GM23338 (cell line): ENCODE results near the gene THY1. TPM values are rescaled to one million over a fixed set of nuclear protein-coding genes. Genes with fewer than 3 reads are reported as not detected.

Experiments used
- ATAC-seq: fragments of 200-7000 bp; cut with Tn5 transposase; 3 replicates; pipeline ENCODE4 v1.9.1; 2020
- DNase-seq: peaks from one replicate; pipeline ENCODE4 v3.0.0-alpha.2; 2015; ENCODE audit warnings: low spot score
- H2AFZ ChIP-seq: fragments of 200-600 bp; sonication (generic); 2 replicates; pipeline ENCODE4 v1.8.0; 2016; ENCODE audit warnings: antibody characterized with exemption, mild to moderate bottlenecking, moderate library complexity
- H3F3A ChIP-seq: fragments of 200-600 bp; sonication (generic); replicated peaks from 2 replicates; pipeline ENCODE4 v1.8.0; 2017; ENCODE audit warnings: antibody characterized with exemption, mixed run types, low read depth
- H3K27ac ChIP-seq: fragments of 200-600 bp; sonication (generic); 2 replicates; pipeline ENCODE4 v1.6.1; 2016; ENCODE audit warnings: low read depth
- H3K27me3 ChIP-seq: fragments of 200-600 bp; sonication (generic); 2 replicates; pipeline ENCODE4 v1.8.0; 2016; ENCODE audit warnings: mild to moderate bottlenecking, mixed run types, moderate library complexity; ENCODE audit not compliant: insufficient read depth
- H3K36me3 ChIP-seq: fragments of 200-600 bp; sonication (generic); 2 replicates; pipeline ENCODE4 v1.8.0; 2016; ENCODE audit warnings: mild to moderate bottlenecking; ENCODE audit not compliant: insufficient read depth
- H3K4me1 ChIP-seq: fragments of 200-600 bp; sonication (generic); 2 replicates; pipeline ENCODE4 v1.8.0; 2016; ENCODE audit warnings: mild to moderate bottlenecking, moderate library complexity; ENCODE audit not compliant: insufficient read depth
- H3K4me2 ChIP-seq: fragments of 200-600 bp; sonication (generic); 2 replicates; pipeline ENCODE4 v1.7.1; 2017; ENCODE audit warnings: mixed run types
- H3K4me3 ChIP-seq: fragments of 200-600 bp; sonication (generic); 2 replicates; pipeline ENCODE4 v1.6.1; 2016; ENCODE audit warnings: mixed run types
- H3K79me2 ChIP-seq: fragments of 200-600 bp; sonication (generic); replicated peaks from 2 replicates; pipeline ENCODE4 v1.8.0; 2017; ENCODE audit warnings: mild to moderate bottlenecking; ENCODE audit not compliant: insufficient read depth
- H3K9me2 ChIP-seq: fragments of 200-600 bp; sonication (generic); 2 replicates; pipeline ENCODE4 v1.8.0; 2017; ENCODE audit not compliant: insufficient read depth
- H4K20me1 ChIP-seq: fragments of 200-600 bp; sonication (generic); replicated peaks from 2 replicates; pipeline ENCODE4 v1.8.0; 2017; ENCODE audit warnings: mild to moderate bottlenecking; ENCODE audit not compliant: insufficient read depth
- H3K27ac Mint-ChIP-seq: 2 replicates; pipeline ENCODE4 v1.8.0; 2020; ENCODE audit warnings: inconsistent platforms, mild to moderate bottlenecking, moderate library complexity, mixed read lengths
- H3K27me3 Mint-ChIP-seq: 3 replicates; pipeline ENCODE4 v1.8.0; 2022; ENCODE audit warnings: low read depth, mild to moderate bottlenecking, moderate library complexity, mixed read lengths, inconsistent platforms; ENCODE audit not compliant: insufficient read depth, poor library complexity
- H3K36me3 Mint-ChIP-seq: 3 replicates; pipeline ENCODE4 v1.8.0; 2021; ENCODE audit warnings: low read depth, mild to moderate bottlenecking, inconsistent platforms, moderate library complexity, mixed read lengths
- H3K4me1 Mint-ChIP-seq: 3 replicates; pipeline ENCODE4 v1.8.0; 2020; ENCODE audit warnings: mild to moderate bottlenecking, inconsistent platforms, mixed read lengths
- H3K4me3 Mint-ChIP-seq: 3 replicates; pipeline ENCODE4 v1.8.0; 2021; ENCODE audit warnings: moderate library complexity, mild to moderate bottlenecking, inconsistent platforms, mixed read lengths
- H3K9me3 Mint-ChIP-seq: 3 replicates; pipeline ENCODE4 v1.8.0; 2020; ENCODE audit warnings: moderate library complexity, mild to moderate bottlenecking, inconsistent platforms, mixed read lengths
- CREB1 ChIP-seq: fragments of 250-450 bp; sonication (Bioruptor Pico); IDR thresholded peaks from 2 replicates; pipeline ENCODE4 v1.5.0; 2020; ENCODE audit warnings: low read depth, mild to moderate bottlenecking, moderate library complexity
- CTCF ChIP-seq, 2 experiments: fragments of 200-600 bp in 1 of 2; sonication (generic) in 1 of 2; conservative IDR thresholded peaks; 2 replicates each; pipeline versions ENCODE4 v1.5.1 to v1.6.1; 2016 to 2017; ENCODE audit warnings: antibody characterized with exemption in 2 of 2, low read depth in 2 of 2, mild to moderate bottlenecking in 2 of 2, moderate library complexity in 1 of 2
- ETS1 ChIP-seq: IDR thresholded peaks from 2 replicates; pipeline ENCODE4 v1.6.1; 2016; ENCODE audit warnings: antibody characterized with exemption
- EZH2 ChIP-seq: fragments of 200-600 bp; sonication (generic); IDR thresholded peaks from one replicate; pipeline ENCODE4 v1.8.0; 2017; ENCODE audit warnings: antibody characterized with exemption, mild to moderate bottlenecking, low read depth; ENCODE audit not compliant: unreplicated experiment
- EZH2phosphoT487 ChIP-seq: fragments of 200-600 bp; sonication (generic); IDR thresholded peaks from one replicate; pipeline ENCODE4 v1.8.1; 2018; ENCODE audit warnings: antibody characterized with exemption; ENCODE audit not compliant: unreplicated experiment
- JUNB ChIP-seq: IDR thresholded peaks from one replicate; pipeline ENCODE4 v1.6.1; 2016; ENCODE audit warnings: antibody characterized with exemption; ENCODE audit not compliant: unreplicated experiment
- NANOG ChIP-seq: IDR thresholded peaks from 2 replicates; pipeline ENCODE4 v1.6.1; 2016; ENCODE audit warnings: antibody characterized with exemption, borderline replicate concordance
- POLR2AphosphoS5 ChIP-seq: IDR thresholded peaks from 2 replicates; pipeline ENCODE4 v1.6.1; 2016; ENCODE audit warnings: antibody characterized with exemption, low read depth
- REST ChIP-seq: IDR thresholded peaks from one replicate; pipeline ENCODE4 v1.6.1; 2018; ENCODE audit warnings: antibody characterized with exemption; ENCODE audit not compliant: unreplicated experiment
- STAT1 ChIP-seq: IDR thresholded peaks from one replicate; pipeline ENCODE4 v1.6.1; 2016; ENCODE audit warnings: antibody characterized with exemption; ENCODE audit not compliant: unreplicated experiment
- ZNF114 ChIP-seq: fragments of 250-450 bp; sonication (Bioruptor Pico); IDR thresholded peaks from 2 replicates; pipeline ENCODE4 v1.5.0; 2020; ENCODE audit warnings: mild to moderate bottlenecking, moderate library complexity
- ZNF331 ChIP-seq: fragments of 250-450 bp; sonication (Bioruptor Pico); IDR thresholded peaks from 2 replicates; pipeline ENCODE4 v1.5.0; 2020; ENCODE audit warnings: low read depth, mild to moderate bottlenecking, moderate library complexity
- ZNF462 ChIP-seq: fragments of 250-450 bp; sonication (Bioruptor Pico); IDR thresholded peaks from 2 replicates; pipeline ENCODE4 v1.5.0; 2020; ENCODE audit warnings: mild to moderate bottlenecking, moderate library complexity
- polyA plus RNA-seq: library from polyadenylated mRNA; unstranded; fragments of >200 nt; fragmentation: Nextera tagmentation; extraction: Ambion mirVana; gene quantifications from 2 replicates; pipeline ENCODE4 v1.2.1, GENCODE V29; 2016
- total RNA-seq: library from RNA; depleted of rRNA; stranded (reverse); fragments of >200 nt; shearing (Covaris generic); gene quantifications from 2 replicates; pipeline ENCODE4 v1.2.3, GENCODE V29; 2014

Gene THY1
- total and polyA plus RNA-seq, 2 experiments from 2014 or later, result 490 to 597 TPM

GRCh38 chr11:119446871-119447663, 24.1 kb upstream of the THY1 start:
- 0 out of 2 replicates have a peak overlapping the region, but pooled peaks have one; percentile 72 for H2AFZ ChIP-seq
- H3K27me3 Mint-ChIP-seq, result peaks cover 5% of the 10 kb centered on the region
- H3K36me3 ChIP-seq, result no peaks in the 10 kb centered on the region
- H3K9me3 Mint-ChIP-seq, result no peaks in the 10 kb centered on the region
- no peak overlapping the region for H3K4me3 ChIP-seq
- no peak for DNase-seq
- H3K9me2 ChIP-seq, result no peaks in the 10 kb centered on the region
- H3K4me2 ChIP-seq, result no peak overlapping the region
- no peak for ATAC-seq
- H3K4me1 ChIP-seq, result peaks cover 9% of the 10 kb centered on the region
- H3K27ac Mint-ChIP-seq, result no peak overlapping the region
- H4K20me1 ChIP-seq, result no peaks in the 10 kb centered on the region
- H3F3A ChIP-seq, result no peaks in the 10 kb centered on the region
- no peaks in the 10 kb centered on the region for H3K79me2 ChIP-seq
- H3K4me1 Mint-ChIP-seq, result peaks cover 14% of the 10 kb centered on the region
- H3K4me3 Mint-ChIP-seq, result no peak overlapping the region
- TF ChIP-seq JUNB (no peak), ZNF114 (CRISPR knock-in tag) (no peak), CREB1 (CRISPR knock-in tag) (no peak), CTCF (conservative IDR thresholded peaks at IDR 0.05; ENCODE audit: low read depth in 2 of 2) (no peak), EZH2 (no peak), ZNF462 (CRISPR knock-in tag) (no peak), NANOG (no peak), POLR2AphosphoS5 (no peak), EZH2phosphoT487 (no peak), REST (no peak), STAT1 (no peak), ETS1 (no peak), ZNF331 (CRISPR knock-in tag) (no peak)
- no peaks in the 10 kb centered on the region for H3K27me3 ChIP-seq
- H3K27ac ChIP-seq, result no peak overlapping the region
- no peaks in the 10 kb centered on the region for H3K36me3 Mint-ChIP-seq
